ENCODE measurements around the gene ZNF862. TPM values are rescaled to one million over a fixed set of nuclear protein-coding genes. Genes with fewer than 3 reads are reported as not detected.

Gene ZNF862
- polyA plus RNA-seq, 3 donors: 5.0 to 9.8 (median 7.4) TPM

GRCh38 chr7:149804106-149804505 is 34.1 kb upstream of the ZNF862 start:
- 82 to 84% (median 83%) methylated on average over 9 of the region's 9 CpGs for WGBS, 3 donors
- no peak overlapping the region for H3K27ac ChIP-seq (ENCODE audit: low read depth, low read length)

GRCh38 chr7:149806726-149807125 is 31.4 kb upstream of the ZNF862 start:
- WGBS, 3 donors: 75 to 78% (median 76%) methylated on average over 16 of the region's 16 CpGs
- H3K27ac ChIP-seq (ENCODE audit: low read depth, low read length): no peak overlapping the region

DNA sequence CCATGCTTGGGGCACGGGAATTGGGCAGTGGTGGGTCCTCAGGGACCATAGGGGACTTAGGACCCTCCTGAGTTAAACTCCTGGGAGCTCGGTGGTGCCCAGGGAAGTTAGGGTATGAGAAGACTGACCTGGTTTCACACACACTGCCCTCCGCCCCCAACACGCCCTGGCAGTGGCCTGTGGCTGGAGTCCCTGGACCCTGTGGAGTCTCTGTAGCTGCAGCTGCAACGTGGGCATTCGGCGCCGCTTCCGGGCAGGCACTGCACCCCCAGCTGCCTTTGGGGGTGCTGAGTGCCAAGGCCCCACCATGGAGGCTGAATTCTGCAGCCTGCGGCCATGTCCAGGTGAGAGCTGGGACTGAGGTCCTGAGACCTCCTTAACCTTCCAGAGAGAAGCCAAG is 29.9 kb upstream of the ZNF862 start:
- no peak overlapping the region for H3K27ac ChIP-seq (ENCODE audit: low read depth, low read length)
- WGBS, 3 donors: 83 to 95% (median 93%) methylated on average over 10 of the region's 10 CpGs

GRCh38 chr7:149809215-149809614 is 29.0 kb upstream of the ZNF862 start:
- WGBS, 3 donors: 39 to 87% (median 77%) methylated on average over 2 of the region's 2 CpGs
- H3K27ac ChIP-seq (ENCODE audit: low read depth, low read length): no peak overlapping the region

DNA sequence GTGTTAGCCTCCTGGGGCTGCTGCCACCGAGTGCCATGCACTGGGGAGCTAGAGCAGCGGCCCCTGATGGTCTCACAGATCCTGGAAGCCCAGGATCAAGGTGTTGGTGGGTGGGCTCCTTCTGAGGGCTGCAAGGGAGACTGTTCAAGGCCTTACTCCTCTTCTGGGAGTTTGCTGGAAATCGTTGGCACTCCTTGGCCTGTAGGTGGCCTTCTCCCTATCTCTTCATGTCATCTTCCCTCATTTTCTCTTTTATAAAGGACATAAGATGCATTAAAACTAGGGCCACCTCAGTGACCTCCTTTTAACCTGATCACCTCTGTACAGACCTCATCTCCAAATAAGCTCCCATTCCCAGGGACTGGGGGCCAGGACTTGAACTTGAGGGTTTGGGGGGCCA is 27.0 kb upstream of the ZNF862 start:
- no peak overlapping the region for H3K27ac ChIP-seq (ENCODE audit: low read depth, low read length)
- WGBS, 3 donors: 44 to 61% (median 55%) methylated on average over 2 to 3 of the region's 3 CpGs

DNA sequence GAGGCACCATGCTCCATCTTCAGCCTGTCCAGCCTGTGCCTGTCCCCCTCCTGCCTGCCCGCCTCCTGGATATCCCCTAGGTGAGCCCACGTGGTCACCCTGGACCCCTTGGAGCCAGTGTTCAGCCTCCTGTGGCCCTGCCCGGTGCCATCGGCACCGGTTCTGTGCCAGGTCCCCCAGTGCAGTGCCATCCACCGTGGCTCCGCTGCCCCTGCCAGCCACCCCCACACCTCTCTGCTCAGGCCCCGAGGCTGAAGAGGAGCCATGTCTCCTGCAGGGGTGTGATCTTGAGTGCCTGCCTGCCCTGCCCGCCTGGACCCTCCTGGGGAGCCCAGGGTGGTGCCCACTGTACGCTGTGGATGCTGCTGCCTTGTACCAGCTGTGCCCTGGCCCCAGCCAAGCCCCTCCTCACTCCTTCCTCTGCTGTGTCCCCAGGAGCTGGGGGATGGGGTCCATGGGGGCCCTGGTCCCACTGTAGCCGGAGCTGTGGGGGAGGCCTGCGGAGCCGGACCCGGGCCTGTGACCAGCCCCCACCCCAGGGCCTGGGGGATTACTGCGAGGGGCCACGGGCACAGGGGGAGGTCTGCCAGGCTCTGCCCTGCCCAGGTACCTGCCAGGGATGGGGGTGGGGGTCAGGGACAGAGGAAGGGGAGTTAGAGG is 26.2 kb upstream of the ZNF862 start:
- WGBS, 3 donors: 87 to 92% (median 89%) methylated on average over 15 to 16 of the region's 16 CpGs

DNA sequence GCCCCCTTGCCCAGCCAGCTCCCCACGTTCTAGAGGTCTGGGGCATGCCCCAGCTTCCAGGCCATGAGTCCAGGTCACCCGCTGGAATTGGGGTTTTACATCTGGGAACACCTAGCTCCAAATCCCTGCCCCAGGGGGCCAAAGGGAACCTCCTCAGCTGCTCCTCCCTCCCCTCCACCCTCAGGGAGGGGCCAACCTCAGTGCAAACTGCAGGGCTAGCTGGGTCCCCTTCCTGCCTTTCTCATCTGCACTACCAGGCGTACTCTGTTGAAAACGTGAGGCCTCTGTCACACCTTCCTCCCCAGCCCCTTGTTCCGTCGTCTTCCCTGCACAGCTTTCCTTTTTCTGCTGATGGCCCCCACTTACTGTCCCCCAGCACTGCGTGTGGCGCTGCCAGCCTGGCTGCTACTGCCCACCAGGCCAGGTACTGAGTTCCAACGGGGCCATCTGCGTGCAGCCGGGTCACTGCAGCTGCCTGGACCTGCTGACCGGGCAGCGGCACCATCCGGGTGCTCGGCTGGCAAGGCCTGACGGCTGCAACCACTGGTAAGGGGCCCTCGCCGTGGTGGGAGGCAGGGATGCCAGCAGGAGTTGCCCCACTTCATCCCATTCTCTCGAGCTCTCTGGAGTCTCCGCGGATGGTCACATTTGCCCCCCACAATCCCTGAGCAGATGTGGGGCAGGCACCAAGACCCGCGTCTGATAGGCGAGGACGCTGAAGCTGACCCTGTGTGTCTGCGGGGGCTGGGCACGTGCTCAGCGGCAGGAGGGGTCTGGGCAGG is 24.7 kb upstream of the ZNF862 start:
- WGBS, 3 donors: 85 to 87% (median 86%) methylated on average over 28 of the region's 28 CpGs

More for the DNA sequence above, 26.2 kb upstream of the ZNF862 start:
- no peak overlapping the region for H3K27ac ChIP-seq (ENCODE audit: low read depth, low read length)

DNA sequence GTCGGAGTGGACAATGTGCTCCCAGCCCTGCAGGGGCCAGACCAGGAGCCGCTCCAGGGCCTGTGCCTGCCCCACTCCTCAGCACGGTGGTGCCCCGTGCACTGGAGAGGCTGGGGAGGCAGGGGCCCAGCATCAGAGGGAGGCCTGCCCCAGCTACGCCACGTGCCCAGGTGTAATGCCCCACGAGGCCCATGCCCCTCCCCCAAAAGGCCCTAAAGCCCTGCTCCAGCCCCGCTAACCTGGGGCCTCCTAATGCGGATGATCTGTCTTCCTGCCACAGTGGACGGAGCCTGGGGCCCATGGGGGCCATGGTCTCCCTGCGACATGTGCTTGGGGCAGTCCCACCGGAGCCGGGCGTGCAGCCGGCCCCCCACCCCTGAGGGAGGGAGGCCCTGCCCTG is 23.7 kb upstream of the ZNF862 start:
- 70 to 72% (median 72%) methylated on average over 15 of the region's 15 CpGs for WGBS, 3 donors
- no peak overlapping the region for H3K27ac ChIP-seq (ENCODE audit: low read depth, low read length)

More for the DNA sequence above, 24.7 kb upstream of the ZNF862 start:
- no peak overlapping the region for H3K27ac ChIP-seq (ENCODE audit: low read depth, low read length)

DNA sequence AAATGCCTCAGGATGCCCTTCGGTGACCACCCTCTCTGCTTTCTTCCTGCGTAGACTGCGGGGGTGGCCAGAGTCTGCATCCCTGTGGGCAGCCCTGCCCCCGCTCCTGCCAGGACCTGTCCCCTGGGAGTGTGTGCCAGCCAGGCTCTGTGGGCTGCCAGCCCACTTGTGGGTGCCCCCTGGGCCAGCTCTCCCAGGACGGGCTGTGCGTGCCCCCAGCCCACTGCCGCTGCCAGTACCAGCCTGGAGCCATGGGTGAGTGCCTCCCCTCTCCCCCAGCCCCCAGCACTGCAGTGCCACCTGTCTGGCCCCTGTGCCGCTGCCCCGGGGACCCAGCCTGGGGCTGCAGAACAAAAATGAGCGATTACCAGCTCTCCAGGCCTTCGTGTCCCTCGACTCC is 23.1 kb upstream of the ZNF862 start:
- H3K27ac ChIP-seq (ENCODE audit: low read depth, low read length): no peak overlapping the region

DNA sequence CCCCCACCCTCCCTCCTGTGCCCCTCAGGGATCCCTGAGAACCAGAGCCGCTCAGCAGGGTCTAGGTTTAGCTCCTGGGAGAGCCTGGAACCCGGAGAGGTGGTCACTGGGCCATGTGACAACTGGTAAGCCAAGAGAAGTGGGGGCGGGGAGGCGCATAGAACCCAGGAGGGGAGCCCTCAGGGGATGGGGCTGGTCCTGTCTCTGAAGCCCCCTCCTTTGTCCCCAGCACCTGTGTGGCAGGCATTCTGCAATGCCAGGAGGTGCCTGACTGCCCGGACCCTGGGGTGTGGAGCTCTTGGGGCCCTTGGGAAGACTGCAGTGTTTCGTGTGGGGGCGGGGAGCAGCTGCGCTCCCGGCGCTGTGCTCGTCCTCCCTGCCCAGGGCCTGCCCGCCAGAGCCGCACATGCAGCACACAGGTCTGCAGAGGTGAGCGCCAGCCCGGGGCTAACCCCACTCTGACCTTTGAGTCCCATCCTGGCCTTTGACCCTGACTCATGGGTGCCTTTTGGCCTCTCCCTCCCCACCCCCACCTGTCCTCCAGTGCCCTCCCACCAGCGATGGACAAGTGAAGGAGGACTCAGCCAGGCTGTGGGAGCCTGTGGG is 22.4 kb upstream of the ZNF862 start:
- H3K27ac ChIP-seq (ENCODE audit: low read depth, low read length): no peak overlapping the region

More for the DNA sequence above, 23.1 kb upstream of the ZNF862 start:
- WGBS, 3 donors: 82 to 91% (median 86%) methylated on average over 12 of the region's 12 CpGs

GRCh38 chr7:149816267-149816751 is 21.9 kb upstream of the ZNF862 start:
- 60 to 87% (median 82%) methylated on average over 17 to 21 of the region's 21 CpGs for WGBS, 3 donors

More for the DNA sequence above, 22.4 kb upstream of the ZNF862 start:
- 63 to 84% (median 69%) methylated on average over 6 to 16 of the region's 16 CpGs for WGBS, 3 donors

DNA sequence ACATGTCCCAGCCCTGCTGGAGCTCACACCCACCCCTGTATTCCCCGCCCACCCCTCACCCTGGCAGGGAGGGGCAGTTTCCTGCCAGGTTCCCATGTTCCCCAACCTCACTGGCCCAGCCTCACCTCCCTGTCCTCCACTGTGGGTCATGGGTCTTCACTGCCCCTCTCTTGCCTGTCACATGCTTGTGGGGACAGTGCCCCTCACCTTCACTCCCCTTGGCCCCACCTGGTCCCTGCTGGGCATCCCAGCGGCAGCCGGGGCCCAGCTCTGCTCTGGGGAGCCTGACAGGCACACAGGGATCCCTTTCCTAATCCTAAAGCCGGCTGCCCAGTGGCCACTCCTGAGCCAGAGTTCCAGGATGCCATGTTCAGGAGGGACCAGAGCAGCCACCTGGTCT is 21.4 kb upstream of the ZNF862 start:
- WGBS, 3 donors: 73 to 76% (median 74%) methylated on average over 4 of the region's 4 CpGs
- no peak overlapping the region for H3K27ac ChIP-seq (ENCODE audit: low read depth, low read length)

More at GRCh38 chr7:149816267-149816751, 21.9 kb upstream of the ZNF862 start:
- H3K27ac ChIP-seq (ENCODE audit: low read depth, low read length): no peak overlapping the region

GRCh38 chr7:149817301-149817771 is 20.8 kb upstream of the ZNF862 start:
- 72 to 78% (median 76%) methylated on average over 8 of the region's 8 CpGs for WGBS, 3 donors
- no peak overlapping the region for H3K27ac ChIP-seq (ENCODE audit: low read depth, low read length)

DNA sequence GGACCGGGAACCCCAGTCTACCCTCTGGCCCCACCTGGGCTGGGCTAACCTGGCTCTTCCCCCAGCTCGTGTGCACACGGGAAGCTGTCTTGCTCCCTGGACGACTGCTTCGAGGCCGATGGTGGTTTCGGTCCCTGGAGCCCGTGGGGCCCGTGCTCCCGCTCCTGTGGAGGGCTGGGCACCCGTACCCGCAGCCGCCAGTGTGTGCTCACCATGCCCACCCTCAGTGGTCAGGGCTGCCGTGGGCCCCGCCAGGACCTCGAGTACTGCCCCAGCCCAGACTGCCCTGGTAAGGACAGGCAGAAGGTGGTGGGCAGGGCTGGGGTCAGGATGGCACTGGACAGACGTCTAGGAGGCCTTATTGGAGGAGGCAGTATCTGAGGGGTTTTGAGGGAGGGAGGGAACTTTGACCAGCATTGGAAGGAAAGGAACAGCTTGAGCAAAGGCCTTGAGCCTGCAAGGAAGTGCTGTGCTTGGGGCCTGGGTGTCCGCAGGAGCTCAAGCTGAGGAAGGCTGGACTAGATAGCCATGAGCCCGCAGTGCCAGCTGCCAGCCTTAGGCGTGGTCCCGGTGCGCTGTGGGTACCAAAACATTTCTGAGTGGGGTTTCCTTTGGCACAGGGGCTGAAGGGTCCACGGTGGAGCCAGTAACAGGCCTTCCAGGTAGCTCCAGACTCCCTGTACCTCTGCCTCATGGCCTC is 20.2 kb upstream of the ZNF862 start:
- WGBS, 3 donors: 86 to 89% (median 87%) methylated on average over 23 of the region's 23 CpGs
- H3K27ac ChIP-seq (ENCODE audit: low read depth, low read length): no peak overlapping the region

DNA sequence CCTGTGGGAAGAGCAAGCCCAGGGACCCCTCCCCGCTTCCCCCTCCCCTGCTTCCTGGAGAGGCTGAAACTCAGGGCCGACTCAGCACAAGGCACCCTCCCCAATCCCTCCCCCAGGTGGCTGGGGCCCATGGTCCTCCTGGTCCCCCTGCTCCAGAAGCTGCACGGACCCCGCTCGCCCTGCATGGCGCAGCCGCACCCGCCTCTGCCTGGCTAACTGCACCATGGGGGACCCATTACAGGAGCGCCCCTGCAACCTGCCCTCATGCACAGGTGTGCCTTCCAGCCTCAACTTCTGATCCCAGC is 19.7 kb upstream of the ZNF862 start:
- no peak overlapping the region for H3K27ac ChIP-seq (ENCODE audit: low read depth, low read length)
- 84 to 88% (median 87%) methylated on average over 9 of the region's 9 CpGs for WGBS, 3 donors

DNA sequence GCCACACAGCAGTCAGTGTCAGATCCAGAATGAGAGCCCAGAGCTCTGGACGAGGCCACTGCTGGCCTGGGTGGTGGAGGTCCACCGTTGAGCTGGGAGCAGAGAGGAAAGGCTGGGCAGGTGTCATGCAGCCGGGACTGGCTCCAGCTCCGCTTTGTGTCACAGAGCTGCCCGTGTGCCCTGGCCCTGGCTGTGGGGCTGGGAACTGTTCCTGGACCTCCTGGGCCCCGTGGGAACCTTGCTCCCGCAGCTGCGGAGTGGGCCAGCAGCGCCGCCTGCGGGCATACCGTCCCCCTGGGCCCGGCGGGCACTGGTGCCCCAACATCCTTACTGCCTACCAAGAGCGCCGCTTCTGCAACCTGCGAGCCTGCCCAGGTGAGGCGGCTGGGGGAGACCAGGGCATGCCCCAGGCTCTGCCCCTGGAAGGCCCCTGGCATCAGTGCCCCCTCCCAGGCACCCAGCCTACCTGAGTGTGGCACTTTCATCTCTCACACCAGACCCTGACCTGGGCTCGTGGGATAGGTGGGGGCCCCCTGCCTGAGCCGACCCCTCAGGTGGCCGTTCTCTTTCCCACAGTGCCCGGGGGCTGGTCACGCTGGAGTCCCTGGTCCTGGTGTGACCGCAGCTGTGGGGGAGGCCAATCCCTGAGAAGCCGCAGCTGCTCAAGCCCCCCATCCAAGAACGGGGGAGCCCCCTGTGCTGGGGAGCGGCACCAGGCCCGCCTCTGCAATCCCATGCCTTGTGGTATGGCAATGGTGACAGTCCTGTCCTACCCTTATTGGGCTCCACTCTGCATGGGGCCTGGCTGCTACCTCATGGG is 18.8 kb upstream of the ZNF862 start:
- no peak overlapping the region for H3K27ac ChIP-seq (ENCODE audit: low read depth, low read length)
- 87 to 91% (median 89%) methylated on average over 24 to 28 of the region's 28 CpGs for WGBS, 3 donors

- no peak overlapping the region for H3K27ac ChIP-seq (ENCODE audit: low read depth, low read length)
- 78 to 85% (median 83%) methylated on average over 7 of the region's 7 CpGs for WGBS, 3 donors
These were observed 18.2 kb upstream of the ZNF862 start for GRCh38 chr7:149819961-149820340.

GRCh38 chr7:149820622-149821190 is 17.5 kb upstream of the ZNF862 start:
- WGBS, 3 donors: 81 to 89% (median 83%) methylated on average over 16 to 17 of the region's 17 CpGs
- H3K27ac ChIP-seq (ENCODE audit: low read depth, low read length): no peak overlapping the region
